IPS-18a (cell line): ENCODE measurements around the gene SCN5A.

Experiments used
- H3K27ac ChIP-seq: one replicate; pipeline ENCODE4 v1.5.1; 2013; ENCODE audit warnings: low read length
- H3K27me3 ChIP-seq: one replicate; pipeline ENCODE4 v1.6.1; 2013; ENCODE audit warnings: mild to moderate bottlenecking, low read length; ENCODE audit not compliant: control insufficient read depth, insufficient read depth
- H3K36me3 ChIP-seq: one replicate; pipeline ENCODE4 v1.6.1; 2013; ENCODE audit warnings: low read depth, low read length; ENCODE audit not compliant: control insufficient read depth
- H3K4me1 ChIP-seq: one replicate; pipeline ENCODE4 v1.6.1; 2013; ENCODE audit warnings: low read depth, low read length; ENCODE audit not compliant: control insufficient read depth
- H3K4me3 ChIP-seq: one replicate; pipeline ENCODE4 v1.5.1; 2013; ENCODE audit warnings: low read length
- H3K9ac ChIP-seq: one replicate; pipeline ENCODE4 v1.6.1; 2013; ENCODE audit warnings: mild to moderate bottlenecking, low read length, moderate library complexity
- H3K9me3 ChIP-seq: one replicate; pipeline ENCODE4 v1.6.1; 2013; ENCODE audit warnings: low read depth, low read length; ENCODE audit not compliant: control insufficient read depth

Gene SCN5A

GRCh38 chr3:38563070-38563885 is 86.2 kb downstream of the SCN5A start:
- no peaks in the 10 kb centered on the region for H3K9me3 ChIP-seq
- H3K4me1 ChIP-seq = no peaks in the 10 kb centered on the region
- no peaks in the 10 kb centered on the region for H3K27me3 ChIP-seq
- H3K36me3 ChIP-seq = no peaks in the 10 kb centered on the region
- no peak overlapping the region for H3K4me3 ChIP-seq
- H3K27ac ChIP-seq = no peak overlapping the region
- H3K9ac ChIP-seq = no peak overlapping the region

- Histone ChIP-seq H3K36me3 (no peaks in the 10 kb centered on the region), H3K27ac (no peak overlapping the region), H3K9ac (no peak overlapping the region), H3K4me1 (no peaks in the 10 kb centered on the region), H3K9me3 (no peaks in the 10 kb centered on the region), H3K4me3 (no peak overlapping the region), H3K27me3 (no peaks in the 10 kb centered on the region)
These were observed 87.0 kb downstream of the SCN5A start for GRCh38 chr3:38562467-38562925.

- Histone ChIP-seq H3K27me3 (no peaks in the 10 kb centered on the region), H3K9ac (no peak overlapping the region), H3K36me3 (no peaks in the 10 kb centered on the region), H3K4me3 (no peak overlapping the region), H3K27ac (no peak overlapping the region), H3K9me3 (no peaks in the 10 kb centered on the region), H3K4me1 (no peaks in the 10 kb centered on the region)
These were observed 87.6 kb downstream of the SCN5A start for GRCh38 chr3:38561746-38562466.

- Histone ChIP-seq H3K36me3 (no peaks in the 10 kb centered on the region), H3K4me3 (no peak overlapping the region), H3K27me3 (no peaks in the 10 kb centered on the region), H3K9ac (no peak overlapping the region), H3K9me3 (no peaks in the 10 kb centered on the region), H3K4me1 (no peaks in the 10 kb centered on the region), H3K27ac (no peak overlapping the region)
These were observed 88.3 kb downstream of the SCN5A start for GRCh38 chr3:38560996-38561717.

- Histone ChIP-seq H3K4me3 (no peak overlapping the region), H3K36me3 (no peaks in the 10 kb centered on the region), H3K9me3 (no peaks in the 10 kb centered on the region), H3K27me3 (no peaks in the 10 kb centered on the region), H3K27ac (no peak overlapping the region), H3K4me1 (no peaks in the 10 kb centered on the region), H3K9ac (no peak overlapping the region)
These were observed 89.2 kb downstream of the SCN5A start for GRCh38 chr3:38560284-38560683.

GRCh38 chr3:38558864-38559263 is 90.6 kb downstream of the SCN5A start:
- H3K27me3 ChIP-seq = no peaks in the 10 kb centered on the region
- H3K9me3 ChIP-seq = no peaks in the 10 kb centered on the region
- H3K9ac ChIP-seq = no peak overlapping the region
- no peak overlapping the region for H3K27ac ChIP-seq
- no peaks in the 10 kb centered on the region for H3K4me1 ChIP-seq
- H3K4me3 ChIP-seq = no peak overlapping the region
- H3K36me3 ChIP-seq = no peaks in the 10 kb centered on the region

GRCh38 chr3:38556640-38557358 is 92.7 kb downstream of the SCN5A start:
- H3K9me3 ChIP-seq = no peaks in the 10 kb centered on the region
- H3K27me3 ChIP-seq = no peaks in the 10 kb centered on the region
- no peaks in the 10 kb centered on the region for H3K4me1 ChIP-seq
- H3K4me3 ChIP-seq = no peak overlapping the region
- H3K36me3 ChIP-seq = no peaks in the 10 kb centered on the region
- H3K27ac ChIP-seq = no peak overlapping the region
- no peak overlapping the region for H3K9ac ChIP-seq

- no peaks in the 10 kb centered on the region for H3K4me1 ChIP-seq
- H3K9me3 ChIP-seq = no peaks in the 10 kb centered on the region
- H3K27ac ChIP-seq = no peak overlapping the region
- no peak overlapping the region for H3K4me3 ChIP-seq
- no peak overlapping the region for H3K9ac ChIP-seq
- no peaks in the 10 kb centered on the region for H3K36me3 ChIP-seq
- H3K27me3 ChIP-seq = no peaks in the 10 kb centered on the region
These were observed 93.6 kb downstream of the SCN5A start for GRCh38 chr3:38555926-38556325.

GRCh38 chr3:38555149-38555840 is 94.2 kb downstream of the SCN5A start:
- Histone ChIP-seq H3K9ac (no peak overlapping the region), H3K36me3 (no peaks in the 10 kb centered on the region), H3K27ac (no peak overlapping the region), H3K4me3 (no peak overlapping the region), H3K4me1 (no peaks in the 10 kb centered on the region), H3K27me3 (no peaks in the 10 kb centered on the region), H3K9me3 (no peaks in the 10 kb centered on the region)

- no peaks in the 10 kb centered on the region for H3K27me3 ChIP-seq
- no peaks in the 10 kb centered on the region for H3K36me3 ChIP-seq
- H3K9me3 ChIP-seq = no peaks in the 10 kb centered on the region
- H3K4me3 ChIP-seq = no peak overlapping the region
- no peak overlapping the region for H3K27ac ChIP-seq
- H3K4me1 ChIP-seq = no peaks in the 10 kb centered on the region
- no peak overlapping the region for H3K9ac ChIP-seq
These were observed 95.2 kb downstream of the SCN5A start for GRCh38 chr3:38554127-38554827.
